SK-N-SH (cell line): ENCODE measurements around the gene MAMLD1. TPM values are rescaled to one million over a fixed set of nuclear protein-coding genes. Genes with fewer than 3 reads are reported as not detected.

Source experiments
- CTCF ChIA-PET: fragments of 300-600, 350-600 bp; formaldehyde crosslinking; extraction: SDS; loops from one replicate; lab custom pipeline; 2021; lab: Yijun Ruan, JAX
- POLR2A ChIA-PET: fragments of 350-600 bp; sonication (Branson Sonifier 250); formaldehyde crosslinking; extraction: SDS; loops from one replicate; lab custom pipeline; 2020; ENCODE audit warnings: antibody characterized with exemption, inconsistent platforms; lab: Yijun Ruan, JAX
- DNase-seq: peaks from one replicate; pipeline ENCODE4 v3.0.0; 2012
- H2AFZ ChIP-seq: fragments of 200-600 bp; sonication (generic); 2 replicates; pipeline ENCODE4 v1.8.1; 2016; ENCODE audit warnings: antibody characterized with exemption, mild to moderate bottlenecking, low read depth
- H3F3A ChIP-seq: fragments of 200-600 bp; sonication (generic); replicated peaks from 2 replicates; pipeline ENCODE3; 2016; ENCODE audit warnings: antibody characterized with exemption, mild to moderate bottlenecking; ENCODE audit not compliant: insufficient read depth
- H3K27ac ChIP-seq, 2 experiments: fragments of 200-500 bp in 1 of 2; fragments of 200-600 bp in 1 of 2; sonication (Bioruptor generic) in 1 of 2; sonication (generic), shearing (Covaris generic) in 1 of 2; 2 replicates each; pipeline versions ENCODE4 v1.5.1 to v1.6.1; 2014 to 2016; ENCODE audit warnings: low read depth in 2 of 2, inconsistent platforms in 1 of 2, low read length in 1 of 2, mild to moderate bottlenecking in 1 of 2, mixed read lengths in 1 of 2
- H3K27me3 ChIP-seq: fragments of 200-600 bp; sonication (generic), shearing (Covaris generic); 2 replicates; pipeline ENCODE4 v1.6.1; 2016; ENCODE audit warnings: mixed run types; ENCODE audit not compliant: insufficient read depth
- H3K36me3 ChIP-seq, 2 experiments: fragments of 200-500 bp in 1 of 2; fragments of 200-600 bp in 1 of 2; sonication (Bioruptor generic) in 1 of 2; sonication (generic) in 1 of 2; replicated peaks in 1 of 2; 2 replicates each; pipeline versions ENCODE3 to v1.5.1; 2014 to 2016; ENCODE audit warnings: low read length in 1 of 2, mild to moderate bottlenecking in 1 of 2; ENCODE audit not compliant: insufficient read depth in 2 of 2, control insufficient read depth in 1 of 2
- H3K4me1 ChIP-seq, 2 experiments: fragments of 200-500 bp in 1 of 2; fragments of 200-600 bp in 1 of 2; sonication (Bioruptor generic) in 1 of 2; sonication (generic), shearing (Covaris generic) in 1 of 2; 2 replicates each; pipeline versions ENCODE4 v1.5.1 to v1.6.1; 2014 to 2016; ENCODE audit warnings: low read depth in 1 of 2, low read length in 1 of 2, mixed run types in 1 of 2; ENCODE audit not compliant: insufficient read depth in 2 of 2, control insufficient read depth in 1 of 2
- H3K4me2 ChIP-seq: fragments of 200-600 bp; sonication (generic), shearing (Covaris generic); 2 replicates; pipeline ENCODE4 v1.6.1; 2017; ENCODE audit warnings: mixed run types
- H3K4me3 ChIP-seq, 2 experiments: fragments of 200-500 bp in 1 of 2; fragments of 200-600 bp in 1 of 2; sonication (Bioruptor generic) in 1 of 2; sonication (generic), shearing (Covaris generic) in 1 of 2; 2 replicates each; pipeline versions ENCODE4 v1.5.1 to v1.8.1; 2014 to 2016; ENCODE audit warnings: low read depth in 2 of 2, inconsistent platforms in 1 of 2, low read length in 1 of 2, mild to moderate bottlenecking in 1 of 2, mixed read lengths in 1 of 2, moderate library complexity in 1 of 2
- H3K79me2 ChIP-seq: fragments of 200-600 bp; sonication (generic); 2 replicates; pipeline ENCODE4 v1.8.1; 2017; ENCODE audit warnings: mild to moderate bottlenecking; ENCODE audit not compliant: insufficient read depth
- H3K9ac ChIP-seq: fragments of 200-600 bp; sonication (generic); 2 replicates; pipeline ENCODE4 v1.6.1; 2017; ENCODE audit warnings: mixed run types
- H3K9me2 ChIP-seq: fragments of 200-600 bp; sonication (generic); 2 replicates; pipeline ENCODE4 v1.6.1; 2017; ENCODE audit warnings: mixed run types
- H3K9me3 ChIP-seq: fragments of 200-600 bp; sonication (generic); 2 replicates; pipeline ENCODE4 v1.6.1; 2017; ENCODE audit warnings: mixed run types, mild to moderate bottlenecking, moderate library complexity
- H4K20me1 ChIP-seq: fragments of 200-600 bp; sonication (generic); 2 replicates; pipeline ENCODE4 v1.6.1; 2017; ENCODE audit warnings: mild to moderate bottlenecking, mixed run types; ENCODE audit not compliant: insufficient read depth
- CHD2 ChIP-seq: fragments of 150-350 bp; IDR thresholded peaks from 2 replicates; pipeline ENCODE4 v1.6.1; 2018; ENCODE audit warnings: low read length; ENCODE audit not compliant: partially characterized antibody
- ELF1 ChIP-seq: IDR thresholded peaks from 2 replicates; pipeline ENCODE4 v1.4.0; 2012
- EP300 ChIP-seq, 2 experiments: IDR thresholded peaks; 2 replicates each; pipeline versions ENCODE4 v1.4.0 to v1.6.1; 2012; ENCODE audit warnings: borderline replicate concordance in 1 of 2, low read depth in 1 of 2, low read length in 1 of 2
- EZH2phosphoT487 ChIP-seq: fragments of 200-600 bp; sonication (generic); IDR thresholded peaks from 2 replicates; pipeline ENCODE4 v1.6.1; 2017; ENCODE audit warnings: low read depth, mixed run types, mild to moderate bottlenecking, antibody characterized with exemption, moderate library complexity, borderline replicate concordance
- GABPA ChIP-seq: IDR thresholded peaks from 2 replicates; pipeline ENCODE4 v1.4.0; 2012; ENCODE audit warnings: low read depth, mild to moderate bottlenecking
- JUND ChIP-seq: IDR thresholded peaks from 2 replicates; pipeline ENCODE4 v1.4.0; 2012
- MXI1 ChIP-seq: IDR thresholded peaks from 2 replicates; pipeline ENCODE4 v1.6.1; 2012; ENCODE audit warnings: mild to moderate bottlenecking, low read depth, low read length, improper control_type of control experiment
- NRF1 ChIP-seq: IDR thresholded peaks from 2 replicates; pipeline ENCODE4 v1.6.1; 2012; ENCODE audit warnings: low read depth, mild to moderate bottlenecking, low read length
- RFX5 ChIP-seq: IDR thresholded peaks from 2 replicates; pipeline ENCODE4 v1.6.1; 2012; ENCODE audit warnings: mild to moderate bottlenecking, improper control_type of control experiment, low read length
- SIN3A ChIP-seq: IDR thresholded peaks from 2 replicates; pipeline ENCODE4 v1.6.1; 2012; ENCODE audit warnings: low read depth, mild to moderate bottlenecking, low read length, moderate library complexity, borderline replicate concordance
- SMC3 ChIP-seq: IDR thresholded peaks from 2 replicates; pipeline ENCODE4 v1.6.1; 2012; ENCODE audit warnings: low read depth, low read length, improper control_type of control experiment
- TCF12 ChIP-seq: IDR thresholded peaks from 2 replicates; pipeline ENCODE4 v1.4.0; 2012
- YY1 ChIP-seq: IDR thresholded peaks from 2 replicates; pipeline ENCODE4 v1.4.0; 2012; ENCODE audit warnings: low read depth, mild to moderate bottlenecking
- ZBTB33 ChIP-seq: IDR thresholded peaks from 2 replicates; pipeline ENCODE4 v1.4.0; 2012; ENCODE audit warnings: low read depth, borderline replicate concordance
- WGBS: methylation state at CpG from one replicate; pipeline ENCODE4 v1.1.6; 2017; ENCODE audit warnings: low lambda C conversion rate; 5-methylcytosine and 5-hydroxymethylcytosine counted together
- polyA plus RNA-seq, 3 experiments: library from polyadenylated mRNA; depleted of rRNA; stranded (reverse); fragments of >200 nt; gene quantifications; 2 replicates each; pipeline ENCODE4 v1.2.3, GENCODE V29; 2012
- TF ChIP-seq, protein P1 (sequence below): IDR thresholded peaks from 2 replicates; pipeline ENCODE4 v1.6.1; 2012; ENCODE audit warnings: mild to moderate bottlenecking, low read depth, low read length, moderate library complexity
- TF ChIP-seq, protein P2 (sequence below): fragments of 150-350 bp; IDR thresholded peaks from 2 replicates; pipeline ENCODE4 v1.6.1; 2017; ENCODE audit warnings: antibody characterized with exemption, low read length, low read depth, borderline replicate concordance

MAMLD1 gene
- polyA plus RNA-seq, 1 of the 3 experiments (the other 2 are of a cell fraction): 4.4 TPM

DNA sequence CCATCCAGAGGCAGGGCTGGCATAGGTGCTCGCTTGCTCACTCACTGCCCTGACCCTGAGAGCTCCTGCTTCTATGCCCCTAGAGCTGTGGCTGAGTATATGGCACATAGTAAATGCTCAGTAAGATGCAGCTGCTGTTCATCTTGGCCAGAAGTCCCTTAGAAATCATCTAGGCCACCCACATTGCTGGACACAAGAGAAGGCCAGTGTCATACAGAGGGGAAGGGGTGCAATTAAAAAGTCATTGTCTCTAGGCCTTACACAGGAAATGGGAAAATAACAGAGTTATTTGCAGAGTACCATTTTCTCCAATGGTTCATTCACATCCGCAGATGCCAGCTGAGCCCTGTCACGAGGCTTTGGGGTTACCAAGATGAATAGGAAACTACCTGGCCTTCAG, 88.8 kb downstream of the MAMLD1 start:
- no peak for DNase-seq
- Histone ChIP-seq H3K27me3 (no peaks in the 10 kb centered on the region), H3K9ac (no peak overlapping the region), H3K4me1 (no peaks in the 10 kb centered on the region), H3K9me3 (no peaks in the 10 kb centered on the region), H3K36me3 (no peaks in the 10 kb centered on the region), H3K9me2 (no peaks in the 10 kb centered on the region), H3K27ac (no peak overlapping the region), H2AFZ (no peak overlapping the region), H4K20me1 (no peaks in the 10 kb centered on the region), H3K4me2 (no peak overlapping the region), H3K4me3 (no peak overlapping the region), H3K79me2 (no peaks in the 10 kb centered on the region), H3F3A (no peaks in the 10 kb centered on the region)
- POLR2A ChIA-PET: no interaction called here
- CTCF ChIA-PET: no interaction called here
- 47% methylated on average over 3 of the region's 3 CpGs for WGBS
- TF ChIP-seq EZH2phosphoT487 (no peak), MXI1 (no peak), ZBTB33 (no peak), JUND (no peak), CHD2 (no peak), RFX5 (no peak), EP300 (IDR thresholded peaks at IDR 0.05; ENCODE audit: borderline replicate concordance in 1 of 2, low read depth in 1 of 2, low read length in 1 of 2) (no peak), ELF1 (no peak), YY1 (no peak), TCF12 (no peak), SMC3 (no peak), SIN3A (no peak), GABPA (no peak), NRF1 (no peak)
- TF ChIP-seq, protein P1, sequence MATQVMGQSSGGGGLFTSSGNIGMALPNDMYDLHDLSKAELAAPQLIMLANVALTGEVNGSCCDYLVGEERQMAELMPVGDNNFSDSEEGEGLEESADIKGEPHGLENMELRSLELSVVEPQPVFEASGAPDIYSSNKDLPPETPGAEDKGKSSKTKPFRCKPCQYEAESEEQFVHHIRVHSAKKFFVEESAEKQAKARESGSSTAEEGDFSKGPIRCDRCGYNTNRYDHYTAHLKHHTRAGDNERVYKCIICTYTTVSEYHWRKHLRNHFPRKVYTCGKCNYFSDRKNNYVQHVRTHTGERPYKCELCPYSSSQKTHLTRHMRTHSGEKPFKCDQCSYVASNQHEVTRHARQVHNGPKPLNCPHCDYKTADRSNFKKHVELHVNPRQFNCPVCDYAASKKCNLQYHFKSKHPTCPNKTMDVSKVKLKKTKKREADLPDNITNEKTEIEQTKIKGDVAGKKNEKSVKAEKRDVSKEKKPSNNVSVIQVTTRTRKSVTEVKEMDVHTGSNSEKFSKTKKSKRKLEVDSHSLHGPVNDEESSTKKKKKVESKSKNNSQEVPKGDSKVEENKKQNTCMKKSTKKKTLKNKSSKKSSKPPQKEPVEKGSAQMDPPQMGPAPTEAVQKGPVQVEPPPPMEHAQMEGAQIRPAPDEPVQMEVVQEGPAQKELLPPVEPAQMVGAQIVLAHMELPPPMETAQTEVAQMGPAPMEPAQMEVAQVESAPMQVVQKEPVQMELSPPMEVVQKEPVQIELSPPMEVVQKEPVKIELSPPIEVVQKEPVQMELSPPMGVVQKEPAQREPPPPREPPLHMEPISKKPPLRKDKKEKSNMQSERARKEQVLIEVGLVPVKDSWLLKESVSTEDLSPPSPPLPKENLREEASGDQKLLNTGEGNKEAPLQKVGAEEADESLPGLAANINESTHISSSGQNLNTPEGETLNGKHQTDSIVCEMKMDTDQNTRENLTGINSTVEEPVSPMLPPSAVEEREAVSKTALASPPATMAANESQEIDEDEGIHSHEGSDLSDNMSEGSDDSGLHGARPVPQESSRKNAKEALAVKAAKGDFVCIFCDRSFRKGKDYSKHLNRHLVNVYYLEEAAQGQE: no peak
- TF ChIP-seq, protein P2, sequence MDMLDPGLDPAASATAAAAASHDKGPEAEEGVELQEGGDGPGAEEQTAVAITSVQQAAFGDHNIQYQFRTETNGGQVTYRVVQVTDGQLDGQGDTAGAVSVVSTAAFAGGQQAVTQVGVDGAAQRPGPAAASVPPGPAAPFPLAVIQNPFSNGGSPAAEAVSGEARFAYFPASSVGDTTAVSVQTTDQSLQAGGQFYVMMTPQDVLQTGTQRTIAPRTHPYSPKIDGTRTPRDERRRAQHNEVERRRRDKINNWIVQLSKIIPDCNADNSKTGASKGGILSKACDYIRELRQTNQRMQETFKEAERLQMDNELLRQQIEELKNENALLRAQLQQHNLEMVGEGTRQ: no peak
